Midbrain (tissue), 1 donor: ENCODE measurements around the gene GTF2F1.
"Not testable (repeated sequence)": the region's sequence is repeated elsewhere in the genome, so short reads cannot be mapped to it uniquely, and the experiment has no call there.

Source experiments
- DNase-seq: peaks from one replicate; lab custom pipeline; 2025; lab: John Stamatoyannopoulos, UW

Gene GTF2F1

GRCh38 chr19:6355321-6356040 lies 37.5 kb downstream of the GTF2F1 start:
- not testable (repeated sequence) for DNase-seq

- DNase-seq = no peak
Observed at GRCh38 chr19:6354098-6354674, 38.8 kb downstream of the GTF2F1 start.

GRCh38 chr19:6352381-6353165 lies 40.4 kb downstream of the GTF2F1 start:
- no peak for DNase-seq

- DNase-seq = no peak
Observed at GRCh38 chr19:6350688-6351087, 42.3 kb downstream of the GTF2F1 start.

GRCh38 chr19:6349271-6349670 lies 43.7 kb downstream of the GTF2F1 start:
- DNase-seq = not testable (repeated sequence)

GRCh38 chr19:6343462-6343861 lies 49.5 kb downstream of the GTF2F1 start:
- no peak for DNase-seq

- no peak for DNase-seq
Observed at GRCh38 chr19:6340493-6341201, 52.3 kb downstream of the GTF2F1 start.

- no peak for DNase-seq
Observed at GRCh38 chr19:6334490-6335285, 58.3 kb downstream of the GTF2F1 start.

GRCh38 chr19:6333439-6333838 lies 59.5 kb downstream of the GTF2F1 start, which contains the start of gene ACER1:
ACER1 (minus strand) TSS chr19:6333612; CDS start chr19:6333551, 61 bp downstream.
- no peak for DNase-seq
